NCI-H345 treated with DMSO at 0.1 percent for 48 hours (cell line): Measurements from ENCODE around the gene REEP3.
"Not testable (repeated sequence)": the region's sequence is repeated elsewhere in the genome, so short reads cannot be mapped to it uniquely, and the experiment has no call there.

Experiments used
- DNase-seq: peaks from one replicate; lab custom pipeline; 2025; ENCODE audit not compliant: unreplicated experiment; lab: John Stamatoyannopoulos, UW

The REEP3 gene

GRCh38 chr10:63547628-63548360 is 26.6 kb downstream of the REEP3 start:
- no peak for DNase-seq

- DNase-seq, result no peak
These were observed 27.7 kb downstream of the REEP3 start for GRCh38 chr10:63548860-63549259.

- no peak for DNase-seq
These were observed 28.6 kb downstream of the REEP3 start for GRCh38 chr10:63549810-63550209.

- no peak for DNase-seq
These were observed 31.8 kb downstream of the REEP3 start for GRCh38 chr10:63553031-63553430.

GRCh38 chr10:63553473-63553872 is 32.3 kb downstream of the REEP3 start:
- DNase-seq, result no peak

- DNase-seq, result no peak
These were observed 33.5 kb downstream of the REEP3 start for GRCh38 chr10:63554657-63555056.

- no peak for DNase-seq
These were observed 34.1 kb downstream of the REEP3 start for GRCh38 chr10:63555330-63555729.

- no peak for DNase-seq
These were observed 37.1 kb downstream of the REEP3 start for GRCh38 chr10:63558132-63558784.

- DNase-seq, result no peak
These were observed 40.1 kb downstream of the REEP3 start for GRCh38 chr10:63561341-63561740.

GRCh38 chr10:63562391-63562790 is 41.2 kb downstream of the REEP3 start:
- no peak for DNase-seq

- DNase-seq, result no peak
These were observed 41.7 kb downstream of the REEP3 start for GRCh38 chr10:63562857-63563256.

GRCh38 chr10:63563623-63564022 is 42.4 kb downstream of the REEP3 start:
- no peak for DNase-seq

- DNase-seq, result not testable (repeated sequence)
These were observed 43.5 kb downstream of the REEP3 start for GRCh38 chr10:63564731-63565130.

- no peak for DNase-seq
These were observed 52.0 kb downstream of the REEP3 start for GRCh38 chr10:63573068-63573697.

GRCh38 chr10:63574011-63574410 is 52.8 kb downstream of the REEP3 start:
- no peak for DNase-seq

GRCh38 chr10:63576501-63576900 is 55.3 kb downstream of the REEP3 start:
- no peak for DNase-seq

GRCh38 chr10:63578501-63578900 is 57.3 kb downstream of the REEP3 start:
- no peak for DNase-seq

GRCh38 chr10:63579371-63580014 is 58.3 kb downstream of the REEP3 start:
- DNase-seq, result no peak

GRCh38 chr10:63582690-63583089 is 61.5 kb downstream of the REEP3 start:
- DNase-seq, result no peak

- DNase-seq, result no peak
These were observed 62.2 kb downstream of the REEP3 start for GRCh38 chr10:63583397-63583796.

- DNase-seq, result no peak
These were observed 62.9 kb downstream of the REEP3 start for GRCh38 chr10:63583909-63584724.
